ENCODE data around the gene MYOM1.

DNA sequence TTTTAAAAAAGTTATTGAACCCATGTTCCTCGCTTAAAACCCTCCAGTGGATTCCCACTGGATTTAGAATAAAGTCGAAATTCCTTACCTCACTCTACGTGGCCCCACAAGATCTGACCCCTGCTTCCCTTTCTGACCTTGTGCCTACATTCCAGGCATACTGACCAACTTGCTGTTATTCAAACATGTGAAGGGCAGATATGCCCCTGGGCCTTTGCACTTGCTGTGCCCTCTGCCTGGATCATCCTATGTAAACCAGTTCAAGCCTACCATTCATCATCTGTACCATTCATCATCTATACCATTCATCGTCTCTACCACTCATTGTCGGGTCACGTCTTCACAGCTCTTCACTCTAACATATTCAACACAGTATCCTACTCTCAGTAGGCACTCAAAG is 165.6 kb downstream of the MYOM1 start:
- no peak for TF ChIP-seq FOXP2 (optimal IDR thresholded peaks at IDR 0.05; ENCODE audit: borderline replicate concordance, extremely low read depth, extremely low read length, insufficient read depth)
- TF ChIP-seq POLR2AphosphoS5 (IDR thresholded peaks at IDR 0.05; ENCODE audit: low read depth, low read length): no peak
- no peak for TF ChIP-seq TAF1 (IDR thresholded peaks at IDR 0.05; ENCODE audit: borderline replicate concordance, insufficient read depth, low read length)
- no peak for TF ChIP-seq REST (IDR thresholded peaks at IDR 0.05; ENCODE audit: insufficient read depth in 1 of 2, low read depth in 2 of 2, low read length in 2 of 2)
- no peak for TF ChIP-seq SIN3A (IDR thresholded peaks at IDR 0.05; ENCODE audit: borderline replicate concordance, insufficient read depth, low read length)
